GM12878 (cell line): ENCODE data around the gene TMEM207. TPM values are rescaled to one million over a fixed set of nuclear protein-coding genes. Genes with fewer than 3 reads are reported as not detected.

Source experiments
- ATAC-seq: fragments of 200-7000 bp; cut with Tn5 transposase; 3 replicates; pipeline ENCODE4 v1.9.1; 2020; ENCODE audit warnings: mild to moderate bottlenecking, moderate library complexity
- BruUV-seq: library from RNA; stranded (reverse); fragments of 400-500 nt; replicated peaks from 2 replicates; lab custom pipeline; 2021; lab: Mats Ljungman, UMichigan
- CTCF ChIA-PET: fragments of 300-600 bp; sonication (Branson Sonifier 250); formaldehyde crosslinking; extraction: SDS; loops from one replicate; lab custom pipeline; 2021; ENCODE audit warnings: inconsistent platforms; lab: Yijun Ruan, JAX
- POLR2A ChIA-PET: fragments of 350-600 bp; formaldehyde crosslinking; extraction: SDS; loops from one replicate; lab custom pipeline; 2021; ENCODE audit warnings: inconsistent platforms; lab: Charles Lee
- RAD21 ChIA-PET: fragments of 300-600 bp; sonication (Branson Sonifier 250); formaldehyde crosslinking; loops from one replicate; lab custom pipeline; 2023; ENCODE audit warnings: antibody characterized with exemption; ENCODE audit not compliant: unreplicated experiment; lab: Charles Lee
- SMC1A ChIA-PET: fragments of 300-600 bp; sonication (Branson Sonifier 250); formaldehyde crosslinking; loops from one replicate; lab custom pipeline; 2023; ENCODE audit not compliant: unreplicated experiment, uncharacterized antibody; lab: Charles Lee
- DNase-seq: peaks from one replicate; pipeline ENCODE4 v3.0.0-alpha.2; 2011; ENCODE audit warnings: low read depth, low spot score
- FAIRE-seq: peaks from 3 replicates; lab custom pipeline; 2011; peaks lifted over from hg19 to GRCh38; lab: Jason Lieb, UNC
- H2AFZ ChIP-seq: 2 replicates; pipeline ENCODE4 v1.6.0; 2011; ENCODE audit warnings: low read depth, low read length, control low read depth; ENCODE audit not compliant: control insufficient read depth
- H3K27ac ChIP-seq: 2 replicates; pipeline ENCODE4 v1.5.1; 2011; ENCODE audit warnings: control low read depth; ENCODE audit not compliant: control insufficient read depth, insufficient read depth
- H3K27me3 ChIP-seq, 2 experiments: replicated peaks in 1 of 2; 2 replicates each; pipeline versions ENCODE4 v1.6.0 to v1.6.1; 2011; ENCODE audit warnings: low read length in 1 of 2; ENCODE audit not compliant: control insufficient read depth in 2 of 2, insufficient read depth in 2 of 2
- H3K36me3 ChIP-seq, 2 experiments: 2 replicates each; pipeline ENCODE4 v1.5.1; 2011; ENCODE audit warnings: low read length in 1 of 2; ENCODE audit not compliant: control insufficient read depth in 2 of 2, insufficient read depth in 2 of 2
- H3K4me1 ChIP-seq: 2 replicates; pipeline ENCODE4 v1.6.1; 2011; ENCODE audit warnings: mild to moderate bottlenecking, low read length, moderate library complexity, mixed read lengths; ENCODE audit not compliant: control insufficient read depth, insufficient read depth
- H3K4me2 ChIP-seq: 2 replicates; pipeline ENCODE4 v1.6.0; 2011; ENCODE audit warnings: control low read depth; ENCODE audit not compliant: control insufficient read depth, insufficient read depth
- H3K4me3 ChIP-seq: fragments of 200-600 bp; sonication (generic); 2 replicates; pipeline ENCODE4 v1.5.1; 2016
- H3K79me2 ChIP-seq: 2 replicates; pipeline ENCODE4 v1.6.0; 2011; ENCODE audit warnings: low read length; ENCODE audit not compliant: control insufficient read depth, insufficient read depth
- H3K9ac ChIP-seq: 2 replicates; pipeline ENCODE4 v1.8.0; 2011; ENCODE audit warnings: low read length, control low read depth, mixed read lengths; ENCODE audit not compliant: control insufficient read depth, insufficient read depth
- H3K9me3 ChIP-seq: replicated peaks from 3 replicates; pipeline ENCODE4 v1.5.1; 2011; ENCODE audit warnings: mild to moderate bottlenecking, low read length; ENCODE audit not compliant: control insufficient read depth, insufficient read depth
- H4K20me1 ChIP-seq: 2 replicates; pipeline ENCODE4 v1.6.0; 2011; ENCODE audit not compliant: control insufficient read depth, insufficient read depth
- BACH1 ChIP-seq: fragments of 450-650 bp; IDR thresholded peaks from 2 replicates; pipeline ENCODE4 v1.6.1; 2017; ENCODE audit warnings: mild to moderate bottlenecking, borderline replicate concordance
- CHD1 ChIP-seq: IDR thresholded peaks from 2 replicates; pipeline ENCODE4 v1.6.1; 2012; ENCODE audit warnings: low read depth, low read length, improper control_type of control experiment
- ETV6 ChIP-seq, 2 experiments: fragments of 450-650 bp in 1 of 2; IDR thresholded peaks in 1 of 2; conservative IDR thresholded peaks in 1 of 2; 2 replicates each; pipeline ENCODE4 v1.6.1; 2014; ENCODE audit warnings: antibody characterized with exemption in 1 of 2, borderline replicate concordance in 1 of 2, low read depth in 1 of 2, mild to moderate bottlenecking in 1 of 2, moderate library complexity in 1 of 2
- IRF5 ChIP-seq: fragments of 450-650 bp; IDR thresholded peaks from 2 replicates; pipeline ENCODE4 v1.6.1; 2017; ENCODE audit warnings: borderline replicate concordance
- MLLT1 ChIP-seq: fragments of 450-650 bp; IDR thresholded peaks from 2 replicates; pipeline ENCODE4 v1.6.1; 2016; ENCODE audit warnings: mild to moderate bottlenecking
- MYC ChIP-seq: IDR thresholded peaks from 2 replicates; pipeline ENCODE4 v1.6.1; 2011; ENCODE audit warnings: mild to moderate bottlenecking, low read length, moderate library complexity, inconsistent platforms; ENCODE audit not compliant: insufficient read depth, insufficient replicate concordance, insufficient read length, severe bottlenecking
- NFIC ChIP-seq: IDR thresholded peaks from 2 replicates; pipeline ENCODE4 v1.6.1; 2012; ENCODE audit warnings: low read depth, mild to moderate bottlenecking, inconsistent platforms, low read length, moderate library complexity
- POLR2AphosphoS2 ChIP-seq: IDR thresholded peaks from 2 replicates; pipeline ENCODE4 v1.6.1; 2011; ENCODE audit warnings: low read depth, mild to moderate bottlenecking, low read length, improper control_type of control experiment, moderate library complexity
- STAT1 ChIP-seq: fragments of 450-650 bp; conservative IDR thresholded peaks from 2 replicates; pipeline ENCODE4 v1.6.1; 2014; ENCODE audit warnings: antibody characterized with exemption, mild to moderate bottlenecking
- TAF1 ChIP-seq: IDR thresholded peaks from 2 replicates; pipeline ENCODE4 v1.6.1; 2011; ENCODE audit warnings: mild to moderate bottlenecking, low read depth, low read length, borderline replicate concordance
- TCF3 ChIP-seq: IDR thresholded peaks from 2 replicates; pipeline ENCODE4 v1.6.1; 2012; ENCODE audit warnings: low read depth, mild to moderate bottlenecking, low read length, borderline replicate concordance; ENCODE audit not compliant: insufficient read depth
- USF1 ChIP-seq: IDR thresholded peaks from 2 replicates; pipeline ENCODE4 v1.6.1; 2011; ENCODE audit warnings: borderline replicate concordance, low read depth, mild to moderate bottlenecking, moderate library complexity, mixed read lengths, low read length; ENCODE audit not compliant: insufficient read depth; ENCODE audit errors: extremely low read length
- WRNIP1 ChIP-seq: IDR thresholded peaks from 2 replicates; pipeline ENCODE4 v1.6.1; 2011; ENCODE audit warnings: low read depth, low read length, improper control_type of control experiment, borderline replicate concordance
- ZBTB40 ChIP-seq: fragments of 450-650 bp; IDR thresholded peaks from 2 replicates; pipeline ENCODE4 v1.6.1; 2016; ENCODE audit warnings: mild to moderate bottlenecking, moderate library complexity, borderline replicate concordance
- in situ Hi-C: fragments of 300-500 bp; cut with MboI; formaldehyde crosslinking; loops from 9 replicates; pipeline ENCODE4 v1.14.3; 2018; ENCODE audit warnings: mixed read lengths
- intact Hi-C: fragments of 100-400 bp; cut with micrococcal nuclease; formaldehyde crosslinking; loops from one replicate; pipeline ENCODE4 v1.14.2; 2022; ENCODE audit not compliant: unreplicated experiment
- polyA plus RNA-seq, 11 experiments: library from polyadenylated mRNA; depleted of rRNA in 4 of 11; unstranded in 6 of 11; stranded (reverse) in 5 of 11; fragments of >200 nt; fragmentation: Nextera tagmentation in 4 of 11; fragmentation: Illumina TruSeq in 1 of 11; extraction: Ambion mirVana in 4 of 11; extraction: Trizol in 1 of 11; gene quantifications; 1 replicate in 1 of 11; 2 replicates in 10 of 11; pipeline versions ENCODE4 v1.2.1 to v1.2.3, GENCODE V29; 2011 to 2016; ENCODE audit warnings: inconsistent platforms in 2 of 11, missing spikeins in 2 of 11, low read depth in 1 of 11
- total RNA-seq, 4 experiments: library from RNA; depleted of rRNA in 3 of 4; stranded (reverse); fragments of >200 nt in 3 of 4; fragmentation: Illumina TruSeq in 1 of 4; extraction: Trizol in 1 of 4; gene quantifications; 2 replicates each; pipeline versions ENCODE4 v1.2.1 to v1.2.3, GENCODE V29; 2013 to 2021

Gene TMEM207
- total and polyA plus RNA-seq, 10 of the 15 experiments (the other 5 are each of a cell fraction or from before 2014, with no cell fraction given) = not detected

DNA sequence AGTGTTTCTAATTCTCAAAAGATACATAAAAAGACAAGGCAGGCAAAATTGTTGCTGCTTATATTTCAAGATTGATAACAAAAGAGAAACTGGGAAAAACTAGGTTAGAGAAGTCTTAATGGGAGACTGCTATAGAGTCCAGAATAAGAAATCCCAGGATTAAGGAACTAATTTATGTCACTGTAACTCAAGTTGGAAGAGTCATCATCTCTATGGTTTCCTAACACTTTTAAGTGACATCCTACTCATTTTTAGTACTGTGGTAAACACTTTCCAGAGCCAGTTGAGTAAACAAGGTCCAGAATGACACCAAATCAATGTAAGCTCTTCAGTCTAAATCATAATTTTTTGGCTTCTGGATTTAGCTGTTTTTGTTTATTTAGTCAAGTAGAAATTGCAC lies 53.7 kb downstream of the TMEM207 start:
- RAD21 ChIA-PET = interaction anchor here (1.4 kb wide), 1 partner anchor 9 kb away, joined by 3 read pairs; no protein-coding TSS in a partner anchor
- Histone ChIP-seq H3K27ac (no peak overlapping the region), H3K4me1 (no peaks in the 10 kb centered on the region), H3K4me2 (no peak overlapping the region), H2AFZ (no peak overlapping the region), H3K4me3 (no peak overlapping the region), H3K79me2 (no peaks in the 10 kb centered on the region), H4K20me1 (no peaks in the 10 kb centered on the region), H3K27me3 (no peaks in the 10 kb centered on the region), H3K36me3 (no peaks in the 10 kb centered on the region), H3K9me3 (no peaks in the 10 kb centered on the region), H3K9ac (no peak overlapping the region)
- DNase-seq = no peak
- in situ Hi-C loops = no loop called here
- POLR2A ChIA-PET = no interaction called here
- BruUV-seq = no TSS peak
- FAIRE-seq = no peak
- CTCF ChIA-PET = interaction anchor here (0.7 to 1.6 kb wide), 5 partner anchors 10 to 871 kb away, joined by 3 to 4 read pairs (median 3); no protein-coding TSS in a partner anchor
- intact Hi-C loops = no loop called here
- SMC1A ChIA-PET = interaction anchor here (0.6 kb wide), 1 partner anchor 101 kb away, joined by 3 read pairs; no protein-coding TSS in a partner anchor
- no peak for ATAC-seq
- TF ChIP-seq MYC (no peak), POLR2AphosphoS2 (no peak), TAF1 (no peak), USF1 (no peak), ETV6 (conservative IDR thresholded peaks at IDR 0.05 in 1 of 2, IDR thresholded peaks at IDR 0.05 in 1 of 2; ENCODE audit: borderline replicate concordance in 1 of 2, low read depth in 1 of 2) (no peak), STAT1 (no peak), WRNIP1 (no peak), MLLT1 (no peak), TCF3 (no peak), IRF5 (no peak), BACH1 (no peak), NFIC (no peak), CHD1 (no peak), ZBTB40 (no peak)
